G401 (cell line): ENCODE results near the gene ZMIZ1. TPM values are rescaled to one million over a fixed set of nuclear protein-coding genes. Genes with fewer than 3 reads are reported as not detected.
"Not testable (repeated sequence)": the region's sequence is repeated elsewhere in the genome, so short reads cannot be mapped to it uniquely, and the experiment has no call there.

ENCODE experiments used
- DNase-seq: peaks from one replicate; pipeline ENCODE4 v3.0.0-alpha.2; 2015; ENCODE audit warnings: low spot score
- in situ Hi-C: cut with HindIII; loops from 2 replicates; pipeline ENCODE4 v1.10.0; 2016; ENCODE audit warnings: low sequenced_read_pairs, mixed read lengths
- total RNA-seq: library from RNA; depleted of rRNA; stranded (reverse); fragments of >200 nt; shearing (Covaris generic); gene quantifications from 2 replicates; pipeline ENCODE4 v1.2.3, GENCODE V29; 2014

ZMIZ1 gene
- total RNA-seq, 1 experiment from 2014 or later, result 2.3 TPM

GRCh38 chr10:79274279-79275104 lies 205.7 kb downstream of the ZMIZ1 start:
- in situ Hi-C loops, result no loop called here
- DNase-seq, result peak; percentile 70

- DNase-seq, result no peak
- in situ Hi-C loops, result no loop called here
Observed at GRCh38 chr10:79275105-79275430, 206.3 kb downstream of the ZMIZ1 start.

DNA sequence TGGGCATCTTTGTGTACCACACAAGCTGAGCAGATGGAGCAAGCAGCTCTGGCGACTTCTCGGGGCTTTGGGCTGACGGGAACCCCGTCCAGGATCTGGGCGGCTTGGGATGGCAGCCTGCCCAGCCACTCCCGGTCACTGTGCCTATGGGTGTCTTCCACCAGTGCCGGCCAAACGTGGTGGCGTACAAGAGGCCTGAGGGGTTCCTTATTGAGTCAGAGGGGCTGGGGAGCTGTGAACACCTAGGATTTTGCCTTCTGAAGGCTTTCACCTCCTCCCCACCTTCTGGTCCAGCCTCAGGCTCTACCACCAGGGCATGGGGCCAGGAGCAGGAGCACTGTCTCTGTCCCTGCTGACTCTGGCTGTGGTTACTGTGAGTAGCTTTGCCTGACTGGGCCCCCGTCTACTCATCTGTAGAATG lies 206.7 kb downstream of the ZMIZ1 start:
- peak; percentile 85 for DNase-seq
- in situ Hi-C loops, result no loop called here

DNA sequence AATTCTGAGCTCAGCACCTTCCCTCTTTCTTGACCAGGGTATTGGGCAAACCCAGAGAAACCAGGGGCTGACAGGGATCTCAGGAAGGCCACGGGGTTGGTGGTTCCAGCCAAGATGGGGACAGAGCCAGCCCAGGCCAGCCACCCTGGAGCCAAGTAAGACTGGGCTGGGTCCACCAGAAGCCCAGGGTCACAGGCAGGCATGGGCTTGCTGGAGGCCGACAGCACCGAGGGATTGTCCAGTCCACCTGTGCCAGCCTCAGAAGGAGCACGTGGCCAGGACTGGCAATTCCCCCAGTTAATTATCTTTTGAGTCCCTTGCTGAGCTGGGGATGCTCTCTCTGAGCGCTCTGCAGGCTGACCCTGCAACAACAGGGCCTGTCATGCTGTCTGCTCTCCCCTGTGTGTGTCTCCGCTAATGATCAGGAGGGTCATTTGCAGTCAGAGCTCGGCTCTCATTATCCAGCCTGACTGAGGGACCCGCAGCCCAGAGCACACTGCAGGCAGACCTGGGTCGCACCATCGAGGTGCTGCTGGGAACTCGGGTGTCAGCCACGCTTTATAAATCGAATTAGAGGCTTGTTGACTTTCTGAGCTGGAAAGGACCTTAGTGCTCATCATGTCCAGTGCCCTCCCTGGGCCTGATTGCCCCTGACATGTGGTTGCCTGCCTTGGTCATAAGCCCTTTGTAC lies 209.0 kb downstream of the ZMIZ1 start:
- in situ Hi-C loops, result no loop called here

GRCh38 chr10:79279047-79279446 lies 210.3 kb downstream of the ZMIZ1 start:
- in situ Hi-C loops, result not testable (repeated sequence)

More for the DNA sequence above, 209.0 kb downstream of the ZMIZ1 start:
- DNase-seq, result peak; percentile 94

GRCh38 chr10:79280956-79281355 lies 212.2 kb downstream of the ZMIZ1 start:
- in situ Hi-C loops, result no loop called here
- DNase-seq, result no peak

More at GRCh38 chr10:79279047-79279446, 210.3 kb downstream of the ZMIZ1 start:
- DNase-seq, result not testable (repeated sequence)

GRCh38 chr10:79282388-79282787 lies 213.6 kb downstream of the ZMIZ1 start:
- in situ Hi-C loops, result no loop called here
- no peak for DNase-seq

DNA sequence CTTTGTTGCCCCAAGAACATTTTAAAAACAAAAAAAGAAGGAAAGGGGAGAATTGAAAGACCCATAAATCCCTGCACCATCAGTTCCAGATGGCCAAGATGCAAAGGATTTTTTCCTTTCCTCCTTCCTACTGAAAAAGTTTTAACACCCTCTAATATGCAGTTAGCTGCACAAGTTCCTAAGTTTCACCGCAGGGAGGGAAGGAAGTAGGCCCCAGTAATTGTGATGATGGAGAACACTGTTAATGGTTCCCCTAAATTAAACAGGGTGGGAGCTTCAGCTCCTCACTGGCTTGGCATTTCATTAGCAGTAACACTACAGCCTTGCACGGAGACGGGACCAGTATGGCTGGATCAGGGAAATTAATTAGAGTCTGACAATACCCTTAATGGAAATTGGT lies 214.8 kb downstream of the ZMIZ1 start:
- no peak for DNase-seq
- in situ Hi-C loops, result no loop called here

- in situ Hi-C loops, result no loop called here
- no peak for DNase-seq
Observed at GRCh38 chr10:79284158-79284871, 215.5 kb downstream of the ZMIZ1 start.

- DNase-seq, result peak; percentile 60
- in situ Hi-C loops, result no loop called here
Observed at GRCh38 chr10:79285315-79286197, 216.8 kb downstream of the ZMIZ1 start.

- peak; percentile 69 for DNase-seq
- in situ Hi-C loops, result no loop called here
Observed at GRCh38 chr10:79286318-79286951, 217.7 kb downstream of the ZMIZ1 start.

DNA sequence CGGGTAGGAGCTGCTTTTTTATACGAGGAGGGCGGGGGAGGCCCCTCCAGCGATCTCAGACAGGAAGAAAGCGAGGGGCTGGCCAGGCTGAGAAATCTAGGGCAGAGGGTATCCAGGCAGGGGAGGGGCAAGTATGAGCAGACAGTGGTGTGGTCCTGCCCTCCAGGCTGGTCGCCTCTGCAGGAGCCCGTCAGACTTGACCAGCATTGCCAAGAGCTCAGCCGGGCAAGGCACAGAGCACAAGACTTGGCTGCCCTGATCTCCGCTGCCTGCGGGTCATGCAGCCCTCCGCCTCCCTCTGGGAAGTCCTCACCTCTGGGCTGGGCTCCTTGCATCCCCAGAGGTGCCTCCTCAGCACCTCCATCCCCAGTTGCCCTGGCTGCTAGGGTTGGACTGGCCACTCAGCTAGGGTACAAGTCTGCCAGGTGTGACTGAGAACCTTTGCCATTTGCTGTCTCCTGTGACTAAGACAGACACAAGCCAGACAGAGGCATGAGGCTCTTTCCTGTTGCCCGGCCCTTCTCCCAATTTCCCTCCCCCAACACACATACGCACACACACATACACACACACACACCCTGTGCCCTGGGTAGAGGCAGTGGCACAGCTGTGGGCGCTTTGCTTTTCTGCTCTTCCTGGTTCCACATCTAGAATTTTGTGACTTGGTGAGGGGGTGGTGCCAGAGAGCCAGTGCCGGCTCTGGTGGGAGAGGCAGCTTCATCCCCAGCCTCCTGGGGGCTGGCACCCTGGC lies 219.4 kb downstream of the ZMIZ1 start:
- no peak for DNase-seq
- in situ Hi-C loops, result no loop called here

DNA sequence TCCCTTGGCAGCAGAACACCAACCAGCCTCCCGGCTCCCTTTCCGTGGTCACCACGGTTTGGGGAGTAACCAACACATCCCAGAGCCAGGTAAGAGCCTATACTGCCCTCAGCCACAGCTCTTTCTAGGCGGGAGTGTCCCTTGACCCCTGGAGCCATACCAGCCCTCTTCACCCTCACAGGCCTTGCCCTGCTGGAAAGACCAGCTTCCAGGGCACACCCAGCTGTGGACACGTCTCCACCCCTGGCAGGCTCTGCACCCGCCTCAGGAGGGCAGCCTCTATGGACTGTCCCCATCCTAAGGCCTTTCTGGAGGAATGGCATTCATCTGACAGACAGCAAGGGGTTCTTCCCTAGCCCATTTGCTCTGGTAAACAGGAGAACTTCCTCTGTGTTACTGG lies 221.0 kb downstream of the ZMIZ1 start:
- in situ Hi-C loops, result no loop called here
- no peak for DNase-seq

DNA sequence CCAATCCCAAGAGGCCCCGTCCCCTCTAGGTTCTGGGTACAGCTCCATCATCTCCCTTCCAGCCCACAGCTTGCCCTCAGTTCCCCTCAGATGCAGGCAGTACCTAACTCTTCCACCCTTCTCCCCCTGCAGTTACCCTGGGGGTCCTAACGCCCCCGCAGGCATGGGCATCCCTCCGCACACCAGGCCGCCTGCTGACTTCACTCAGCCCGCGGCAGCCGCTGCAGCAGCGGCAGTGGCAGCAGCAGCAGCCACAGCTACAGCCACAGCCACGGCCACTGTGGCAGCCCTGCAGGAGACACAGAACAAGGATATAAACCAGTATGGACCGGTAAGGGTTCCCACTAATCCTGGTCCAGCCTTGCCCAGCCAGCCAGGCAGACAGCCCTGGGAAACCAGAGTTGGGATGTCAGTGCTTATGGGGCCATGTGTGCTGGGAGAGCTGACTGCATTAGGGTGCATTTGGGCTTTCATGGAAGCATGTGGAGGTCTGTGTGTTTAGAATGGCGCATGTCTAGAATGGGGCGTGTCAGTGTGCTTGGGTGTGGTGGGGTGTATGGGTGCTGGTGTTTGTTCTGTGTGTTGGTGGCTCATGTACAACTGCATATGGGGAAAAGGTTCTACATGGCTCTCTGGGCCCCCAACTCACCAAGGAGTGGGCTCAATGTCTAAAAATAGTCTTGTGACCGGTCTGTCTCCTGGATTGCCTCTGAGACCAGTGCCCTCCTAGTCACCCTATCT lies 223.4 kb downstream of the ZMIZ1 start:
- DNase-seq, result no peak
- in situ Hi-C loops, result no loop called here

GRCh38 chr10:79292891-79293746 lies 224.4 kb downstream of the ZMIZ1 start:
- no peak for DNase-seq

GRCh38 chr10:79293841-79294581 lies 225.2 kb downstream of the ZMIZ1 start:
- in situ Hi-C loops, result no loop called here
- no peak for DNase-seq

More at GRCh38 chr10:79292891-79293746, 224.4 kb downstream of the ZMIZ1 start:
- in situ Hi-C loops, result no loop called here
